GM19463 (cell line): ENCODE measurements around the gene SNX24.
"Not testable (repeated sequence)": the region's sequence is repeated elsewhere in the genome, so short reads cannot be mapped to it uniquely, and the experiment has no call there.

ENCODE experiments used
- ATAC-seq: cut with Tn5 transposase; IDR thresholded peaks from one replicate; pipeline ENCODE4 v1.9.1; 2021; ENCODE audit warnings: mild to moderate bottlenecking, moderate library complexity; ENCODE audit not compliant: unreplicated experiment

Gene SNX24

GRCh38 chr5:122959740-122960445 is 114.5 kb downstream of the SNX24 start:
- no peak for ATAC-seq

GRCh38 chr5:122963305-122963704 is 117.9 kb downstream of the SNX24 start:
- no peak for ATAC-seq

- ATAC-seq: no peak
Measured at GRCh38 chr5:122965111-122965510, 119.7 kb downstream of the SNX24 start.

- peak; percentile 49 for ATAC-seq
Measured at GRCh38 chr5:122967085-122967484, 121.7 kb downstream of the SNX24 start.

- ATAC-seq: peak; percentile 92
Measured at GRCh38 chr5:122967625-122968024, 122.2 kb downstream of the SNX24 start.

GRCh38 chr5:122968056-122968455 is 122.6 kb downstream of the SNX24 start:
- peak; percentile 8 for ATAC-seq

GRCh38 chr5:122971333-122971732 is 125.9 kb downstream of the SNX24 start:
- ATAC-seq: no peak

- no peak for ATAC-seq
Measured at GRCh38 chr5:122972877-122973276, 127.5 kb downstream of the SNX24 start.

- not testable (repeated sequence) for ATAC-seq
Measured at GRCh38 chr5:122973759-122974158, 128.3 kb downstream of the SNX24 start.

GRCh38 chr5:122974251-122974650 is 128.8 kb downstream of the SNX24 start:
- ATAC-seq: not testable (repeated sequence)

- no peak for ATAC-seq
Measured at GRCh38 chr5:122977319-122977718, 131.9 kb downstream of the SNX24 start.

- no peak for ATAC-seq
Measured at GRCh38 chr5:122978068-122978467, 132.7 kb downstream of the SNX24 start.

GRCh38 chr5:122978644-122979297 is 133.4 kb downstream of the SNX24 start:
- no peak for ATAC-seq

GRCh38 chr5:122981846-122982245 is 136.4 kb downstream of the SNX24 start:
- ATAC-seq: no peak

- no peak for ATAC-seq
Measured at GRCh38 chr5:122982376-122982775, 137.0 kb downstream of the SNX24 start.

- peak; percentile 60 for ATAC-seq
Measured at GRCh38 chr5:122984425-122984824, 139.0 kb downstream of the SNX24 start.

GRCh38 chr5:122985006-122985700 is 139.7 kb downstream of the SNX24 start:
- no peak for ATAC-seq

- ATAC-seq: peak; percentile 74
Measured at GRCh38 chr5:122985954-122986721, 140.7 kb downstream of the SNX24 start.

- ATAC-seq: no peak
Measured at GRCh38 chr5:122996091-122996490, 150.7 kb downstream of the SNX24 start.

GRCh38 chr5:122997294-122997693 is 151.9 kb downstream of the SNX24 start:
- no peak for ATAC-seq

- peak; percentile 97 for ATAC-seq
Measured at GRCh38 chr5:122999947-123000563, 154.6 kb downstream of the SNX24 start.
